Astrocyte (in vitro differentiated cells and primary cell): ENCODE measurements around the gene CACNA2D4. TPM values are rescaled to one million over a fixed set of nuclear protein-coding genes. Genes with fewer than 3 reads are reported as not detected.

Experiments used
- DNase-seq: peaks from one replicate; pipeline ENCODE4 v3.0.0-alpha.2; 2010; ENCODE audit warnings: low read depth
- FAIRE-seq: peaks from 2 replicates; lab custom pipeline; 2011; peaks lifted over from hg19 to GRCh38; lab: Jason Lieb, UNC
- H2AFZ ChIP-seq: 2 replicates; pipeline ENCODE4 v1.6.0; 2012; ENCODE audit warnings: low read depth, low read length, inconsistent platforms
- H3K27ac ChIP-seq: 2 replicates; pipeline ENCODE4 v1.5.1; 2011; ENCODE audit warnings: low read depth, low read length, inconsistent platforms
- H3K27me3 ChIP-seq: 2 replicates; pipeline ENCODE4 v1.6.0; 2011; ENCODE audit warnings: low read length, inconsistent platforms; ENCODE audit not compliant: insufficient read depth
- H3K36me3 ChIP-seq: 2 replicates; pipeline ENCODE4 v1.5.1; 2011; ENCODE audit warnings: low read length, inconsistent platforms; ENCODE audit not compliant: insufficient read depth
- H3K4me1 ChIP-seq: 2 replicates; pipeline ENCODE4 v1.5.1; 2011; ENCODE audit warnings: low read length, inconsistent platforms; ENCODE audit not compliant: insufficient read depth
- H3K4me2 ChIP-seq: 2 replicates; pipeline ENCODE4 v1.6.0; 2012; ENCODE audit warnings: low read length, inconsistent platforms
- H3K4me3 ChIP-seq: 2 replicates; pipeline ENCODE4 v1.5.1; 2011; ENCODE audit warnings: low read depth, mild to moderate bottlenecking, low read length, inconsistent platforms; ENCODE audit not compliant: insufficient read depth
- H3K79me2 ChIP-seq: 2 replicates; pipeline ENCODE4 v1.6.0; 2012; ENCODE audit warnings: mild to moderate bottlenecking, low read length, inconsistent platforms; ENCODE audit not compliant: insufficient read depth
- H3K9ac ChIP-seq: 2 replicates; pipeline ENCODE4 v1.6.0; 2012; ENCODE audit warnings: mild to moderate bottlenecking, low read length, inconsistent platforms
- H3K9me3 ChIP-seq: 2 replicates; pipeline ENCODE4 v1.5.1; 2012; ENCODE audit warnings: low read depth, mild to moderate bottlenecking, low read length, inconsistent platforms; ENCODE audit not compliant: insufficient read depth
- H4K20me1 ChIP-seq: 2 replicates; pipeline ENCODE4 v1.6.0; 2012; ENCODE audit warnings: low read length, inconsistent platforms; ENCODE audit not compliant: insufficient read depth
- H3K27ac Mint-ChIP-seq: one replicate; pipeline ENCODE4 v1.8.0; 2021; ENCODE audit warnings: mild to moderate bottlenecking, mixed read lengths; ENCODE audit not compliant: unreplicated experiment
- H3K27me3 Mint-ChIP-seq: one replicate; pipeline ENCODE4 v1.8.0; 2021; ENCODE audit warnings: low read depth, mixed read lengths; ENCODE audit not compliant: unreplicated experiment
- H3K36me3 Mint-ChIP-seq: one replicate; pipeline ENCODE4 v1.8.0; 2021; ENCODE audit warnings: low read depth, mixed read lengths; ENCODE audit not compliant: unreplicated experiment
- H3K4me1 Mint-ChIP-seq: one replicate; pipeline ENCODE4 v1.8.0; 2021; ENCODE audit warnings: low read depth, mixed read lengths; ENCODE audit not compliant: unreplicated experiment
- H3K4me3 Mint-ChIP-seq: one replicate; pipeline ENCODE4 v1.8.0; 2021; ENCODE audit warnings: mild to moderate bottlenecking, moderate library complexity, mixed read lengths; ENCODE audit not compliant: unreplicated experiment
- H3K9me3 Mint-ChIP-seq: one replicate; pipeline ENCODE4 v1.8.0; 2021; ENCODE audit warnings: mild to moderate bottlenecking, mixed read lengths; ENCODE audit not compliant: unreplicated experiment
- EZH2 ChIP-seq: IDR thresholded peaks from 2 replicates; pipeline ENCODE4 v1.6.1; 2012; ENCODE audit warnings: mild to moderate bottlenecking, low read length, inconsistent platforms; ENCODE audit not compliant: insufficient read depth
- total RNA-seq: library from RNA; stranded (reverse); gene quantifications from 2 replicates; pipeline ENCODE4 v1.2.1, GENCODE V29; 2021
- TF ChIP-seq, protein P1 (sequence below): IDR thresholded peaks from 2 replicates; pipeline ENCODE4 v1.5.1; 2011; ENCODE audit warnings: low read depth, mild to moderate bottlenecking, inconsistent platforms, low read length, moderate library complexity; ENCODE audit not compliant: insufficient read depth

Gene CACNA2D4
- total RNA-seq, 1 donor from 2014 or later = 0.09 TPM

DNA sequence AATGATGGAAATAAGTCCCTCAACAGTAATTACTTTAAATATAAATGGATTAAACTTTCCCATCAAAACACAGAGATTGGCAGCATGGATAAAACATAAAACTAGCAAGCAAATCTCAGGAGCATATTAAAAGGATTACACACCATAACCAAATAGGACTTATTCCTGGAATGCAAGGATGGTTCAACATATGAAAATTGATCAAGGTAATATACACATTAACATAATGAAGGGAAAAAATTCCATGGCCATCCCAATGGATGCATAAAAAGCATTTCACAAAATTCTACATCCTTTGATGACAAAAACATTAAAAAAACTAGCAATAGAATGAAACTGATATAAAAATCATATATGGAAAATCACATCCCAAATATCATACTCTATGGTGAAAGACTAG, 13.6 kb downstream of the CACNA2D4 start:
- Mint-ChIP-seq H3K4me3 (no peak overlapping the region), H3K36me3 (no peaks in the 10 kb centered on the region), H3K27me3 (peaks cover 5% of the 10 kb centered on the region), H3K4me1 (no peaks in the 10 kb centered on the region), H3K27ac (no peak overlapping the region), H3K9me3 (peaks cover 12% of the 10 kb centered on the region)
- H3K4me1 ChIP-seq = no peaks in the 10 kb centered on the region
- no peaks in the 10 kb centered on the region for H3K9me3 ChIP-seq
- H3K36me3 ChIP-seq = no peaks in the 10 kb centered on the region
- no peak overlapping the region for H3K9ac ChIP-seq
- H3K4me2 ChIP-seq = no peak overlapping the region
- no peak overlapping the region for H2AFZ ChIP-seq
- no peak for TF ChIP-seq EZH2
- TF ChIP-seq, protein P1, sequence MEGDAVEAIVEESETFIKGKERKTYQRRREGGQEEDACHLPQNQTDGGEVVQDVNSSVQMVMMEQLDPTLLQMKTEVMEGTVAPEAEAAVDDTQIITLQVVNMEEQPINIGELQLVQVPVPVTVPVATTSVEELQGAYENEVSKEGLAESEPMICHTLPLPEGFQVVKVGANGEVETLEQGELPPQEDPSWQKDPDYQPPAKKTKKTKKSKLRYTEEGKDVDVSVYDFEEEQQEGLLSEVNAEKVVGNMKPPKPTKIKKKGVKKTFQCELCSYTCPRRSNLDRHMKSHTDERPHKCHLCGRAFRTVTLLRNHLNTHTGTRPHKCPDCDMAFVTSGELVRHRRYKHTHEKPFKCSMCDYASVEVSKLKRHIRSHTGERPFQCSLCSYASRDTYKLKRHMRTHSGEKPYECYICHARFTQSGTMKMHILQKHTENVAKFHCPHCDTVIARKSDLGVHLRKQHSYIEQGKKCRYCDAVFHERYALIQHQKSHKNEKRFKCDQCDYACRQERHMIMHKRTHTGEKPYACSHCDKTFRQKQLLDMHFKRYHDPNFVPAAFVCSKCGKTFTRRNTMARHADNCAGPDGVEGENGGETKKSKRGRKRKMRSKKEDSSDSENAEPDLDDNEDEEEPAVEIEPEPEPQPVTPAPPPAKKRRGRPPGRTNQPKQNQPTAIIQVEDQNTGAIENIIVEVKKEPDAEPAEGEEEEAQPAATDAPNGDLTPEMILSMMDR = no peak
- H3K27me3 ChIP-seq = no peaks in the 10 kb centered on the region
- FAIRE-seq (no peak), DNase-seq (no peak)
- no peaks in the 10 kb centered on the region for H4K20me1 ChIP-seq
- no peaks in the 10 kb centered on the region for H3K79me2 ChIP-seq
- H3K27ac ChIP-seq = no peak overlapping the region
- no peak overlapping the region for H3K4me3 ChIP-seq

DNA sequence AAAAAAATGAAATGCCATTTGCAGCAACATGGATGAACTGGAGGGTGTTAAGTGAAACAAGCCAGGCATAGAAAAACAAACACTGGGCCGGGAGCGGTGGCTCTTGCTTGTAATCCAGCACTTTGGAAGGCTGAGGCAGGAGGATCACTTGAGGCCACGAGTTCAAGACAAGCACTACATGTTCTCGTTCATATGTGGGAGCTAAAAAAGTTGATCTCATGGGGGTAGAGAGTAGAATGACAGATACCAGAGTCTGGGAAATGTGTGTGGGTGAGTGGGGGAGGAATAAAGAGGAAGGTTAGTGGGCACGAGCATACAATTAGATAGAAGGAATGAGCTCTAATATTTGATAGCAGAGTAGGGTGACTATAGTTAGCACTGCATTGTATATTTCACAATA, 21.5 kb downstream of the CACNA2D4 start:
- Histone ChIP-seq H3K4me3 (no peak overlapping the region), H2AFZ (no peak overlapping the region), H3K4me2 (no peak overlapping the region), H3K4me1 (no peaks in the 10 kb centered on the region), H3K27me3 (peaks cover 4% of the 10 kb centered on the region), H3K9ac (no peak overlapping the region), H3K79me2 (no peaks in the 10 kb centered on the region), H4K20me1 (no peaks in the 10 kb centered on the region), H3K9me3 (no peaks in the 10 kb centered on the region), H3K27ac (no peak overlapping the region), H3K36me3 (no peaks in the 10 kb centered on the region)
- no peak overlapping the region for H3K27ac Mint-ChIP-seq
- TF ChIP-seq, protein P1 = no peak
- TF ChIP-seq EZH2 = no peak
- no peaks in the 10 kb centered on the region for H3K36me3 Mint-ChIP-seq
- no peak for DNase-seq
- peaks cover 6% of the 10 kb centered on the region for H3K9me3 Mint-ChIP-seq
- peaks cover 7% of the 10 kb centered on the region for H3K27me3 Mint-ChIP-seq
- H3K4me1 Mint-ChIP-seq = no peaks in the 10 kb centered on the region
- FAIRE-seq = no peak
- H3K4me3 Mint-ChIP-seq = no peak overlapping the region

DNA sequence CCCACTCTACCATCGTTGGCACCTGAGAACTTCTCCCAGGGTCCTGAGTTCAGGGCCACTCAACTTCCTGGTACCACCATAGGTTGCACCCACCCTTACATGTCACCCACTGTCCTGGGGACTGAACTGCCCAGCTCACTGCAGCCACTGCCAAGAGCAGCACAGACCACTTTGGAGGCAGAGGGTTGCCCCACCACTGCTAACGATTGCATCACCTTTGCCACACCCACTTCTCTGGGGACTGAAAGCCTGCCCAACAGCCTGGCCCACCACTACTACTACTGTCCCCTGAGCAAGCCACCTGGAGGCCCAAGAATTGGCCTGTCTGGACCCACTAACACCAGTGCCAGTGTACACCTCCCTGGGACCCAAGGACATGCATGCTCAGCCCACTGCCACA, 27.6 kb downstream of the CACNA2D4 start:
- H3K36me3 ChIP-seq = no peaks in the 10 kb centered on the region
- FAIRE-seq = no peak
- peaks cover 27% of the 10 kb centered on the region for H3K27me3 Mint-ChIP-seq
- no peak overlapping the region for H3K4me3 Mint-ChIP-seq
- no peak overlapping the region for H3K4me3 ChIP-seq
- H3K9ac ChIP-seq = no peak overlapping the region
- H3K9me3 ChIP-seq = no peaks in the 10 kb centered on the region
- H3K36me3 Mint-ChIP-seq = no peaks in the 10 kb centered on the region
- TF ChIP-seq, protein P1 = no peak
- no peak for TF ChIP-seq EZH2
- H3K27ac ChIP-seq = no peak overlapping the region
- no peaks in the 10 kb centered on the region for H3K4me1 Mint-ChIP-seq
- H3K4me1 ChIP-seq = no peaks in the 10 kb centered on the region
- no peak for DNase-seq
- H3K79me2 ChIP-seq = no peaks in the 10 kb centered on the region
- H3K4me2 ChIP-seq = no peak overlapping the region
- no peak overlapping the region for H3K27ac Mint-ChIP-seq
- H3K9me3 Mint-ChIP-seq = peaks cover 20% of the 10 kb centered on the region
- no peak overlapping the region for H2AFZ ChIP-seq
- peaks cover 4% of the 10 kb centered on the region for H3K27me3 ChIP-seq
- H4K20me1 ChIP-seq = no peaks in the 10 kb centered on the region
